Parathyroid adenoma (tissue), 2 donors: Measurements from ENCODE around the gene IFI35.

Source experiments
- H2AFZ ChIP-seq: fragments of 300-600 bp; sonication (generic); one replicate; pipeline ENCODE4 v1.7.0; 2017; ENCODE audit warnings: antibody characterized with exemption, mild to moderate bottlenecking
- H3K27ac ChIP-seq: fragments of 300-600 bp; sonication (generic); one replicate; pipeline ENCODE4 v1.7.0; 2017
- H3K27me3 ChIP-seq: fragments of 300-600 bp; sonication (generic); one replicate; pipeline ENCODE4 v1.7.0; 2017; ENCODE audit warnings: low read length; ENCODE audit not compliant: control insufficient read depth, insufficient read depth
- H3K36me3 ChIP-seq: fragments of 300-600 bp; sonication (generic); one replicate; pipeline ENCODE4 v1.7.0; 2017; ENCODE audit warnings: low read length; ENCODE audit not compliant: control insufficient read depth, insufficient read depth
- H3K4me1 ChIP-seq: fragments of 300-600 bp; sonication (generic); one replicate; pipeline ENCODE4 v1.7.0; 2017; ENCODE audit warnings: control low read depth
- H3K4me2 ChIP-seq: fragments of 300-600 bp; sonication (generic); one replicate; pipeline ENCODE4 v1.7.0; 2017; ENCODE audit warnings: low read length
- H3K4me3 ChIP-seq: fragments of 300-600 bp; sonication (generic); one replicate; pipeline ENCODE4 v1.7.0; 2017; ENCODE audit warnings: low read depth, low read length
- H3K79me2 ChIP-seq: fragments of 300-600 bp; sonication (generic); one replicate; pipeline ENCODE4 v1.7.0; 2017; ENCODE audit warnings: control low read depth
- H3K9ac ChIP-seq: fragments of 300-600 bp; sonication (generic); one replicate; pipeline ENCODE4 v1.7.0; 2017; ENCODE audit warnings: mild to moderate bottlenecking
- H3K9me3 ChIP-seq: fragments of 300-600 bp; sonication (generic); one replicate; pipeline ENCODE4 v1.7.0; 2017; ENCODE audit warnings: low read length; ENCODE audit not compliant: control insufficient read depth
- TF ChIP-seq, protein P1 (sequence below): fragments of 300-600 bp; sonication (generic); IDR thresholded peaks from one replicate; pipeline ENCODE4 v1.7.0; 2017; ENCODE audit warnings: antibody characterized with exemption, mild to moderate bottlenecking
- donor health status: primary hyperparathyroidism.

The IFI35 gene

GRCh38 chr17:43018932-43019331, 12.3 kb downstream of the IFI35 start:
- Histone ChIP-seq H3K4me3 (no peak overlapping the region), H3K9ac (no peak overlapping the region), H3K27ac (no peak overlapping the region), H3K27me3 (no peaks in the 10 kb centered on the region), H3K36me3 (no peaks in the 10 kb centered on the region), H3K4me1 (peaks cover 3% of the 10 kb centered on the region), H2AFZ (no peak overlapping the region), H3K79me2 (no peaks in the 10 kb centered on the region), H3K9me3 (no peaks in the 10 kb centered on the region), H3K4me2 (no peak overlapping the region)
- TF ChIP-seq, protein P1, sequence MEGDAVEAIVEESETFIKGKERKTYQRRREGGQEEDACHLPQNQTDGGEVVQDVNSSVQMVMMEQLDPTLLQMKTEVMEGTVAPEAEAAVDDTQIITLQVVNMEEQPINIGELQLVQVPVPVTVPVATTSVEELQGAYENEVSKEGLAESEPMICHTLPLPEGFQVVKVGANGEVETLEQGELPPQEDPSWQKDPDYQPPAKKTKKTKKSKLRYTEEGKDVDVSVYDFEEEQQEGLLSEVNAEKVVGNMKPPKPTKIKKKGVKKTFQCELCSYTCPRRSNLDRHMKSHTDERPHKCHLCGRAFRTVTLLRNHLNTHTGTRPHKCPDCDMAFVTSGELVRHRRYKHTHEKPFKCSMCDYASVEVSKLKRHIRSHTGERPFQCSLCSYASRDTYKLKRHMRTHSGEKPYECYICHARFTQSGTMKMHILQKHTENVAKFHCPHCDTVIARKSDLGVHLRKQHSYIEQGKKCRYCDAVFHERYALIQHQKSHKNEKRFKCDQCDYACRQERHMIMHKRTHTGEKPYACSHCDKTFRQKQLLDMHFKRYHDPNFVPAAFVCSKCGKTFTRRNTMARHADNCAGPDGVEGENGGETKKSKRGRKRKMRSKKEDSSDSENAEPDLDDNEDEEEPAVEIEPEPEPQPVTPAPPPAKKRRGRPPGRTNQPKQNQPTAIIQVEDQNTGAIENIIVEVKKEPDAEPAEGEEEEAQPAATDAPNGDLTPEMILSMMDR = no peak

DNA sequence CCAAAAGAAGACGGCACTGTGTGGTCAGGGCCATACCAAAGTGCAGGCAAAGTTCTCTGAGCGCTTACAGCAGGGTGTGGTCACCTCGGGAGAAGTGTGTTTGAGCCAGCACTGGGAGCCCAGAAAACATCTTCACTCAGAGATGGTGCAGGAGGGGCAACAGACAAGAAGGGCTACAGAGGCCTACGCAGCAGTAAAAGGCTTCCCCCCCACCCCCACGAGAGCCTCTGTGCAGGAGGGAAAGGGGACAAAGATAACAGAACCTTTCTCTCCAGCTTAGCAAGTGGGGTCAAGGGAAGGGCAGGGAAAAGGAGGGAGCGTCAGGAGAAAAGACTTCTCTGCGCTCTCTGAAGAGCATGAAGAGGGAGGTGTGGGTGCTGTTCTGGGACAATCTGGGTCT, 12.8 kb downstream of the IFI35 start:
- no peaks in the 10 kb centered on the region for H3K9me3 ChIP-seq
- H2AFZ ChIP-seq = no peak overlapping the region
- peak overlapping the region; percentile 42 for H3K27ac ChIP-seq
- no peak overlapping the region for H3K9ac ChIP-seq
- TF ChIP-seq, protein P1 = no peak
- H3K27me3 ChIP-seq = no peaks in the 10 kb centered on the region
- no peaks in the 10 kb centered on the region for H3K79me2 ChIP-seq
- peaks cover 3% of the 10 kb centered on the region for H3K4me1 ChIP-seq
- H3K4me3 ChIP-seq = no peak overlapping the region
- no peaks in the 10 kb centered on the region for H3K36me3 ChIP-seq
- H3K4me2 ChIP-seq = no peak overlapping the region

GRCh38 chr17:43020030-43020621, 13.5 kb downstream of the IFI35 start:
- Histone ChIP-seq H3K27ac (peak overlapping the region; percentile 42), H2AFZ (no peak overlapping the region), H3K9ac (no peak overlapping the region), H3K4me3 (no peak overlapping the region), H3K27me3 (no peaks in the 10 kb centered on the region), H3K4me2 (no peak overlapping the region), H3K36me3 (no peaks in the 10 kb centered on the region), H3K79me2 (no peaks in the 10 kb centered on the region), H3K9me3 (no peaks in the 10 kb centered on the region), H3K4me1 (peaks cover 3% of the 10 kb centered on the region)
- TF ChIP-seq, protein P1 = no peak

- peak overlapping the region; percentile 83 for H2AFZ ChIP-seq
- no peaks in the 10 kb centered on the region for H3K36me3 ChIP-seq
- TF ChIP-seq, protein P1 = no peak
- H3K27me3 ChIP-seq = no peaks in the 10 kb centered on the region
- peaks cover 3% of the 10 kb centered on the region for H3K4me1 ChIP-seq
- no peak overlapping the region for H3K9ac ChIP-seq
- peak overlapping the region; percentile 76 for H3K4me2 ChIP-seq
- H3K79me2 ChIP-seq = no peaks in the 10 kb centered on the region
- no peaks in the 10 kb centered on the region for H3K9me3 ChIP-seq
- H3K27ac ChIP-seq = peak overlapping the region; percentile 53
- peak overlapping the region; percentile 95 for H3K4me3 ChIP-seq
Measured at GRCh38 chr17:43020789-43021740, 14.5 kb downstream of the IFI35 start.
